ENCODE results near the gene SMPDL3B.

DNA sequence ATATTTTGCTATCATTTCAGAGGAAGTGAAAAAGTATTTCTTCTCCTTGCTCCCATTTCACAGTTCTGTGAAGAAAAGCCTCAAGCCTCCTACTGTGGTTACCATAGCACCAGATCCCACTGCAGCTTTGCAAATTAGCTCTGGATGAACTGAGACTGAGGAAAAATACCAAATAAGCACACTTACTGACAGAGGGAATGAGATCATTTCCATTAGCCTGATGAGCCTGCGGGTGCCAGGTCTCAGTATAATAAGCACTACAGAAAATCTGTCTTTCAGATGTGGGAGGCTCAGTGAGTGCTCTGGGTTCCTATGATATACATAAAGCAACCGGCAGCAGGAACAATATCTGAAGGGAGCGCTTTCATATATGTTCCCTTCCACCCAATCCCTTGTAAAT is 46.3 kb downstream of the SMPDL3B start:
- TF ChIP-seq, protein P1, sequence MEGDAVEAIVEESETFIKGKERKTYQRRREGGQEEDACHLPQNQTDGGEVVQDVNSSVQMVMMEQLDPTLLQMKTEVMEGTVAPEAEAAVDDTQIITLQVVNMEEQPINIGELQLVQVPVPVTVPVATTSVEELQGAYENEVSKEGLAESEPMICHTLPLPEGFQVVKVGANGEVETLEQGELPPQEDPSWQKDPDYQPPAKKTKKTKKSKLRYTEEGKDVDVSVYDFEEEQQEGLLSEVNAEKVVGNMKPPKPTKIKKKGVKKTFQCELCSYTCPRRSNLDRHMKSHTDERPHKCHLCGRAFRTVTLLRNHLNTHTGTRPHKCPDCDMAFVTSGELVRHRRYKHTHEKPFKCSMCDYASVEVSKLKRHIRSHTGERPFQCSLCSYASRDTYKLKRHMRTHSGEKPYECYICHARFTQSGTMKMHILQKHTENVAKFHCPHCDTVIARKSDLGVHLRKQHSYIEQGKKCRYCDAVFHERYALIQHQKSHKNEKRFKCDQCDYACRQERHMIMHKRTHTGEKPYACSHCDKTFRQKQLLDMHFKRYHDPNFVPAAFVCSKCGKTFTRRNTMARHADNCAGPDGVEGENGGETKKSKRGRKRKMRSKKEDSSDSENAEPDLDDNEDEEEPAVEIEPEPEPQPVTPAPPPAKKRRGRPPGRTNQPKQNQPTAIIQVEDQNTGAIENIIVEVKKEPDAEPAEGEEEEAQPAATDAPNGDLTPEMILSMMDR (IDR thresholded peaks at IDR 0.05) = no peak
- TF ChIP-seq, protein P2, sequence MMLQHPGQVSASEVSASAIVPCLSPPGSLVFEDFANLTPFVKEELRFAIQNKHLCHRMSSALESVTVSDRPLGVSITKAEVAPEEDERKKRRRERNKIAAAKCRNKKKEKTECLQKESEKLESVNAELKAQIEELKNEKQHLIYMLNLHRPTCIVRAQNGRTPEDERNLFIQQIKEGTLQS (CRISPR knock-in tag; conservative IDR thresholded peaks at IDR 0.05) = no peak
- TF ChIP-seq TEAD4 (CRISPR knock-in tag; IDR thresholded peaks at IDR 0.05) (no peak), JUN (CRISPR knock-in tag; IDR thresholded peaks at IDR 0.05) (no peak), ZNF317 (CRISPR knock-in tag; IDR thresholded peaks at IDR 0.05; ENCODE audit: borderline replicate concordance, low read depth) (no peak), ETV6 (CRISPR knock-in tag; IDR thresholded peaks at IDR 0.05) (no peak), CREB1 (CRISPR knock-in tag; IDR thresholded peaks at IDR 0.05) (no peak), RORB (CRISPR knock-in tag; IDR thresholded peaks at IDR 0.05) (no peak), FOXJ3 (CRISPR knock-in tag; IDR thresholded peaks at IDR 0.05; ENCODE audit: borderline replicate concordance) (no peak)
- TF ChIP-seq, protein P3, sequence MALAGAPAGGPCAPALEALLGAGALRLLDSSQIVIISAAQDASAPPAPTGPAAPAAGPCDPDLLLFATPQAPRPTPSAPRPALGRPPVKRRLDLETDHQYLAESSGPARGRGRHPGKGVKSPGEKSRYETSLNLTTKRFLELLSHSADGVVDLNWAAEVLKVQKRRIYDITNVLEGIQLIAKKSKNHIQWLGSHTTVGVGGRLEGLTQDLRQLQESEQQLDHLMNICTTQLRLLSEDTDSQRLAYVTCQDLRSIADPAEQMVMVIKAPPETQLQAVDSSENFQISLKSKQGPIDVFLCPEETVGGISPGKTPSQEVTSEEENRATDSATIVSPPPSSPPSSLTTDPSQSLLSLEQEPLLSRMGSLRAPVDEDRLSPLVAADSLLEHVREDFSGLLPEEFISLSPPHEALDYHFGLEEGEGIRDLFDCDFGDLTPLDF (CRISPR knock-in tag; IDR thresholded peaks at IDR 0.05) = no peak
